ENCODE measurements around the gene ANKRD12.

DNA sequence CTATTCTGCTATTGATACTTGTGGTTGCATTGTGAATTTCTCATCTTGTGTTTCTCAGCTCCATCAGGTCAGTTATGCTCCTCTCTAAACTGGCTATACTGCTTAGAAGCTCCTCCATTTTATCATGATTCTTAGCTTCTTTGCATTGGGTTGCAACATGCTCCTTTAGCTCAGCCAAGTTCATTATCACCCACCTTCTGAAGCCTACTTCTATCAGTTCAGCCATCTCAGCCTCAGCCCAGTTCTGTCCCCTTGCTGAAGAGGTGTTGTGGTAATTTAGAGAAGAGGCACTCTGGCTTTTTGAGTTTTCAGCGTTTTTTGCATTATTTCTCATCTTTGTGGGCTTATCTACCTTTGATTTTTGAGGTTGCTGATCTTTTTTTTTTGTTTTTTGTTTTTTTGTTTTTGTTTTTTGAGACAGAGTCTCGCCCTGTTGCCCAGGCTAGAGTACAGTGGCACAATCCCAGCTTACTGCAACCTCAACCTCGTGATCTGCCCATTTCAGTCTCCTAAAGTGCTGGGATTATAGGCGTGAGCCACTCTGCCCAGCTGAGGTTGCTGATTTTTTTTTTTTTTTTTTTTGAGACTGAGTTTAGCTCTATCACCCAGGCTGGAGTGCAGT is 36.0 kb downstream of the ANKRD12 start:
- TF ChIP-seq POLR2A (IDR thresholded peaks at IDR 0.05; ENCODE audit: low read depth, low read length) (no peak), TAF1 (IDR thresholded peaks at IDR 0.05; ENCODE audit: low read depth, low read length) (no peak), POLR2AphosphoS5 (IDR thresholded peaks at IDR 0.05; ENCODE audit: low read depth, low read length) (no peak)
